ENCODE results near the gene SKOR1. TPM values are rescaled to one million over a fixed set of nuclear protein-coding genes. Genes with fewer than 3 reads are reported as not detected.

Gene SKOR1
- total and polyA plus RNA-seq, 2 of the 13 experiments (the other 11 are each of a cell fraction or from before 2014, with no cell fraction given), result 0.09 to 0.11 TPM

- no peak for TF ChIP-seq ZNF484 (CRISPR knock-in tag; IDR thresholded peaks at IDR 0.05; ENCODE audit: borderline replicate concordance, low read depth)
- TF ChIP-seq RCOR2 (CRISPR knock-in tag; IDR thresholded peaks at IDR 0.05), result no peak
- no peak for TF ChIP-seq ZNF768 (CRISPR knock-in tag; IDR thresholded peaks at IDR 0.05)
Observed at GRCh38 chr15:67809441-67809840, 15.9 kb upstream of the SKOR1 start (continued).

- no peak for TF ChIP-seq HDAC2 (CRISPR knock-in tag; IDR thresholded peaks at IDR 0.05)
- TF ChIP-seq ZNF276 (CRISPR knock-in tag; IDR thresholded peaks at IDR 0.05; ENCODE audit: low read depth), result no peak
- no peak for TF ChIP-seq ZNF724P (CRISPR knock-in tag; IDR thresholded peaks at IDR 0.05; ENCODE audit: borderline replicate concordance)
- no TSS peak for BruUV-seq (replicated peaks)
Observed at GRCh38 chr15:67809866-67810265, 15.4 kb upstream of the SKOR1 start.

More at GRCh38 chr15:67809866-67810265, 15.4 kb upstream of the SKOR1 start:
- ATAC-seq (no peak), DNase-seq (ENCODE audit: low spot score) (no peak), FAIRE-seq (no peak)
- in situ Hi-C loops (cut with HindIII; ENCODE audit: extremely low pct_ligation_motif_present, low pct_unique_long_range_greater_than_20kb) (no loop called here), intact Hi-C loops (cut with micrococcal nuclease; ENCODE audit: unreplicated experiment) (no loop called here)
- WGBS (ENCODE audit: low lambda C conversion rate), result 94% methylated on average over 2 of the region's 6 CpGs
- Histone ChIP-seq H3K9me3 (ENCODE audit: low read length) (no peaks in the 10 kb centered on the region), H3K36me3 (replicated peaks in 1 of 2; ENCODE audit: control insufficient read depth in 1 of 2, insufficient read depth in 2 of 2, low read length in 2 of 2) (no peaks in the 10 kb centered on the region), H4K20me1 (ENCODE audit: insufficient read depth, low read length) (no peaks in the 10 kb centered on the region), H3K4me1 (ENCODE audit: insufficient read depth, low read length) (0 out of 2 replicates have a peak, but pooled peaks cover 7% of the 10 kb centered on the region), H3K4me3 (replicated peaks in 1 of 3; ENCODE audit: insufficient read depth in 1 of 3, low read depth in 2 of 3, low read length in 3 of 3) (no peak overlapping the region), H3K27ac (ENCODE audit: extremely low read length, insufficient read depth, low read length) (no peak overlapping the region), H3K4me2 (ENCODE audit: low read depth, low read length) (no peak overlapping the region), H2AFZ (ENCODE audit: low read length) (no peak overlapping the region), H3K27me3 (ENCODE audit: control insufficient read depth in 1 of 2, insufficient read depth in 2 of 2, low read length in 2 of 2) (no peaks in the 10 kb centered on the region; a peak in 1 of 5 replicates), H3K79me2 (ENCODE audit: insufficient read depth, low read length) (no peaks in the 10 kb centered on the region), H3K9ac (ENCODE audit: insufficient read depth, low read depth, low read length) (no peak overlapping the region)
- POLR2A ChIA-PET, result interaction anchor here (0.7 kb wide), 1 partner anchor 751 kb away, joined by 4 read pairs; no protein-coding TSS in a partner anchor
- CTCF ChIA-PET (ENCODE audit: low intra/inter-chr PET ratio, low total read pairs), result no interaction called here

Measured in HepG2 (cell line).